Breast epithelium (tissue), 4 donors: ENCODE measurements around the gene OPN1LW. TPM values are rescaled to one million over a fixed set of nuclear protein-coding genes. Genes with fewer than 3 reads are reported as not detected.
A peak's percentile ranks its signal among the peaks of the same experiment; 100 is the strongest.

ENCODE experiments used
- DNase-seq, 2 donors: peaks; one replicate each; pipeline ENCODE4 v3.0.0-alpha.2; 2019; ENCODE audit warnings: low spot score in 2 of 2
- H3K27ac ChIP-seq, 2 donors: fragments of 200-600 bp; sonication (generic) in 1 of 2; one replicate each; pipeline ENCODE4 v1.5.1; 2016 to 2019; ENCODE audit warnings: mild to moderate bottlenecking in 1 of 2
- H3K27me3 ChIP-seq, 2 donors: fragments of 200-600 bp; sonication (generic) in 1 of 2; one replicate each; pipeline versions ENCODE4 v1.5.1 to v1.6.0; 2017 to 2019; ENCODE audit warnings: control low read depth in 1 of 2, mild to moderate bottlenecking in 1 of 2
- H3K36me3 ChIP-seq: fragments of 200-600 bp; one replicate; pipeline ENCODE4 v1.5.1; 2019
- H3K4me1 ChIP-seq, 2 donors: fragments of 200-600 bp; sonication (generic); one replicate each; pipeline ENCODE4 v1.5.1; 2016 to 2019; ENCODE audit warnings: control low read depth in 1 of 2
- H3K4me3 ChIP-seq, 3 donors: fragments of 200-600 bp; sonication (generic); 1 replicate in 2 of 3; 2 replicates in 1 of 3; pipeline ENCODE4 v1.5.1; 2016 to 2019; ENCODE audit warnings: mild to moderate bottlenecking in 3 of 3, moderate library complexity in 2 of 3
- H3K9me3 ChIP-seq, 2 donors: fragments of 200-600 bp; sonication (generic) in 1 of 2; one replicate each; pipeline ENCODE4 v1.5.1; 2016 to 2019; ENCODE audit warnings: control low read depth in 1 of 2
- CTCF ChIP-seq, 3 donors: fragments of 450-650 bp; IDR thresholded peaks; one replicate each; pipeline ENCODE4 v1.5.1; 2016 to 2017; ENCODE audit warnings: antibody characterized with exemption in 3 of 3, mild to moderate bottlenecking in 3 of 3, moderate library complexity in 3 of 3
- POLR2A ChIP-seq: fragments of 450-650 bp; IDR thresholded peaks from one replicate; pipeline ENCODE4 v1.6.1; 2016; ENCODE audit warnings: antibody characterized with exemption, mild to moderate bottlenecking, moderate library complexity
- POLR2AphosphoS5 ChIP-seq, 3 donors: sonication (generic); formaldehyde crosslinking; IDR thresholded peaks; one replicate each; pipeline ENCODE4 v1.6.1; 2017; ENCODE audit warnings: antibody characterized with exemption in 3 of 3
- intact Hi-C: fragments of 100-400 bp; cut with DNase I; formaldehyde crosslinking; loops from one replicate; pipeline ENCODE4 v1.15.1; 2023; ENCODE audit warnings: low total_unique reads
- total RNA-seq, 3 donors: library from RNA; depleted of rRNA; stranded (reverse); fragments of >200 nt; gene quantifications; one replicate each; pipeline ENCODE4 v1.1.0, GENCODE V29; 2016

The OPN1LW gene
- total RNA-seq, 3 donors from 2014 or later: not detected

GRCh38 chrX:154135458-154136229 is 8.4 kb upstream of the OPN1LW start:
- H3K36me3 ChIP-seq: no peaks in the 10 kb centered on the region
- H3K27me3 ChIP-seq: peaks cover 0 to 32% of the 10 kb centered on the region in 2 donors
- H3K4me3 ChIP-seq: no peak overlapping the region
- H3K9me3 ChIP-seq: no peaks in the 10 kb centered on the region
- no peak overlapping the region for H3K27ac ChIP-seq
- TF ChIP-seq POLR2AphosphoS5 (IDR thresholded peaks at IDR 0.05): no peak
- no peak for TF ChIP-seq POLR2A
- TF ChIP-seq CTCF (IDR thresholded peaks at IDR 0.05): no peak
- intact Hi-C loops: no loop called here
- DNase-seq: no peak
- H3K4me1 ChIP-seq: no peaks in the 10 kb centered on the region

GRCh38 chrX:154136627-154137161 is 7.3 kb upstream of the OPN1LW start:
- intact Hi-C loops: no loop called here
- H3K27ac ChIP-seq: peak overlapping the region in 1 of 2 donors; percentile 40
- no peaks in the 10 kb centered on the region for H3K9me3 ChIP-seq
- DNase-seq: peak; percentile 42 to 53
- H3K4me3 ChIP-seq: peak overlapping the region in 2 of 3 donors; percentile 40 to 51
- H3K4me1 ChIP-seq: no peaks in the 10 kb centered on the region
- no peaks in the 10 kb centered on the region for H3K36me3 ChIP-seq
- TF ChIP-seq POLR2AphosphoS5 (IDR thresholded peaks at IDR 0.05): peak in 1 of 3 donors; percentile 44
- peak in 2 of 3 donors; percentile 39 to 58 for TF ChIP-seq CTCF (IDR thresholded peaks at IDR 0.05)
- no peak for TF ChIP-seq POLR2A
- H3K27me3 ChIP-seq: peaks cover 0 to 28% of the 10 kb centered on the region in 2 donors

GRCh38 chrX:154138857-154139256 is 5.2 kb upstream of the OPN1LW start:
- Histone ChIP-seq H3K9me3 (no peaks in the 10 kb centered on the region), H3K36me3 (no peaks in the 10 kb centered on the region), H3K27me3 (peaks cover 0 to 38% of the 10 kb centered on the region in 2 donors), H3K27ac (no peak overlapping the region), H3K4me3 (no peak overlapping the region), H3K4me1 (no peaks in the 10 kb centered on the region)
- TF ChIP-seq POLR2A (no peak), POLR2AphosphoS5 (IDR thresholded peaks at IDR 0.05) (no peak), CTCF (IDR thresholded peaks at IDR 0.05) (no peak)
- DNase-seq: no peak
- intact Hi-C loops: no loop called here

GRCh38 chrX:154140206-154140605 is 3.8 kb upstream of the OPN1LW start:
- Histone ChIP-seq H3K27ac (no peak overlapping the region), H3K4me3 (no peak overlapping the region), H3K36me3 (no peaks in the 10 kb centered on the region), H3K27me3 (peaks cover 0 to 33% of the 10 kb centered on the region in 2 donors), H3K4me1 (no peaks in the 10 kb centered on the region), H3K9me3 (no peaks in the 10 kb centered on the region)
- TF ChIP-seq POLR2AphosphoS5 (IDR thresholded peaks at IDR 0.05): no peak
- TF ChIP-seq CTCF (IDR thresholded peaks at IDR 0.05): no peak
- no peak for TF ChIP-seq POLR2A
- no peak for DNase-seq
- intact Hi-C loops: no loop called here

GRCh38 chrX:154140742-154141141 is 3.3 kb upstream of the OPN1LW start:
- H3K27ac ChIP-seq: no peak overlapping the region
- no peak for DNase-seq
- intact Hi-C loops: no loop called here
- no peaks in the 10 kb centered on the region for H3K4me1 ChIP-seq
- TF ChIP-seq POLR2A (no peak), CTCF (IDR thresholded peaks at IDR 0.05) (no peak), POLR2AphosphoS5 (IDR thresholded peaks at IDR 0.05) (no peak)
- no peaks in the 10 kb centered on the region for H3K9me3 ChIP-seq
- H3K36me3 ChIP-seq: no peaks in the 10 kb centered on the region
- H3K27me3 ChIP-seq: peaks cover 0 to 33% of the 10 kb centered on the region in 2 donors
- H3K4me3 ChIP-seq: no peak overlapping the region
